GM12878 (cell line): Measurements from ENCODE around the gene UTS2R.

Experiments used
- CREB1 ChIP-seq: IDR thresholded peaks from 2 replicates; pipeline ENCODE4 v1.6.1; 2012; ENCODE audit warnings: low read depth, mild to moderate bottlenecking, inconsistent platforms
- E2F4 ChIP-seq: IDR thresholded peaks from 2 replicates; pipeline ENCODE4 v1.6.1; 2012; ENCODE audit warnings: low read depth, low read length, improper control_type of control experiment
- PAX8 ChIP-seq: fragments of 450-650 bp; IDR thresholded peaks from 2 replicates; pipeline ENCODE4 v1.6.1; 2017; ENCODE audit warnings: mild to moderate bottlenecking, moderate library complexity

GRCh38 chr17:82378741-82379021, 7.1 kb downstream of the UTS2R start:
- TF ChIP-seq E2F4 = no peak
- TF ChIP-seq PAX8 = no peak
- TF ChIP-seq CREB1 = no peak
